KMS-11 (cell line): ENCODE results near the gene KIAA2012.

Experiments used
- H2AFZ ChIP-seq: fragments of 200-600 bp; sonication (generic); 2 replicates; pipeline ENCODE4 v1.6.1; 2016; ENCODE audit warnings: antibody characterized with exemption, mixed run types, low read depth
- H3K27ac ChIP-seq: fragments of 200-600 bp; sonication (generic); 2 replicates; pipeline ENCODE4 v1.6.1; 2016; ENCODE audit warnings: mild to moderate bottlenecking, mixed run types
- H3K27me3 ChIP-seq: fragments of 200-600 bp; sonication (generic); 2 replicates; pipeline ENCODE4 v1.6.1; 2017; ENCODE audit warnings: mild to moderate bottlenecking, low read depth, mixed run types, moderate library complexity; ENCODE audit not compliant: insufficient read depth
- H3K36me3 ChIP-seq: fragments of 200-600 bp; sonication (generic); 2 replicates; pipeline ENCODE4 v1.6.1; 2017; ENCODE audit warnings: mild to moderate bottlenecking, mixed run types; ENCODE audit not compliant: insufficient read depth
- H3K4me1 ChIP-seq: fragments of 200-600 bp; sonication (generic); 2 replicates; pipeline ENCODE4 v1.6.1; 2016; ENCODE audit warnings: mild to moderate bottlenecking, low read depth, mixed run types; ENCODE audit not compliant: poor library complexity, severe bottlenecking
- H3K4me2 ChIP-seq: fragments of 200-600 bp; sonication (generic); 2 replicates; pipeline ENCODE4 v1.7.0; 2016; ENCODE audit warnings: mild to moderate bottlenecking, mixed run types
- H3K4me3 ChIP-seq: fragments of 200-600 bp; sonication (generic); IDR thresholded peaks from 2 replicates; pipeline ENCODE4 v1.6.1; 2017; ENCODE audit warnings: low read depth, low read length, mixed read lengths; ENCODE audit not compliant: insufficient read depth
- H3K79me2 ChIP-seq: fragments of 200-600 bp; sonication (generic); 2 replicates; pipeline ENCODE4 v1.6.1; 2016; ENCODE audit warnings: low read depth, mixed run types; ENCODE audit not compliant: insufficient read depth
- H3K9ac ChIP-seq: fragments of 200-600 bp; sonication (generic); 2 replicates; pipeline ENCODE4 v1.6.1; 2016; ENCODE audit warnings: mild to moderate bottlenecking, mixed run types
- H4K20me1 ChIP-seq: fragments of 200-600 bp; sonication (generic); 2 replicates; pipeline ENCODE4 v1.6.1; 2016; ENCODE audit warnings: mild to moderate bottlenecking, mixed run types; ENCODE audit not compliant: insufficient read depth
- CTCF ChIP-seq: fragments of 200-600 bp; sonication (generic); conservative IDR thresholded peaks from 2 replicates; pipeline ENCODE4 v1.6.1; 2017; ENCODE audit warnings: low read depth, mild to moderate bottlenecking, antibody characterized with exemption, low read length, moderate library complexity, mixed read lengths

The KIAA2012 gene

GRCh38 chr2:202109737-202110184 lies 36.7 kb downstream of the KIAA2012 start:
- Histone ChIP-seq H3K27ac (no peak overlapping the region), H3K9ac (no peak overlapping the region), H3K27me3 (no peaks in the 10 kb centered on the region), H4K20me1 (no peaks in the 10 kb centered on the region), H3K4me2 (no peak overlapping the region), H3K4me1 (no peaks in the 10 kb centered on the region), H3K79me2 (no peaks in the 10 kb centered on the region), H3K36me3 (no peaks in the 10 kb centered on the region), H2AFZ (no peak overlapping the region), H3K4me3 (no peak overlapping the region)
- no peak for TF ChIP-seq CTCF

- Histone ChIP-seq H4K20me1 (no peaks in the 10 kb centered on the region), H3K27ac (no peak overlapping the region), H3K4me2 (no peak overlapping the region), H3K4me3 (no peak overlapping the region), H3K4me1 (no peaks in the 10 kb centered on the region), H3K27me3 (no peaks in the 10 kb centered on the region), H2AFZ (no peak overlapping the region), H3K9ac (no peak overlapping the region), H3K36me3 (no peaks in the 10 kb centered on the region), H3K79me2 (no peaks in the 10 kb centered on the region)
- TF ChIP-seq CTCF, result no peak
Measured at GRCh38 chr2:202110491-202110890, 37.4 kb downstream of the KIAA2012 start.

- H3K4me2 ChIP-seq, result no peak overlapping the region
- no peaks in the 10 kb centered on the region for H3K79me2 ChIP-seq
- H3K9ac ChIP-seq, result no peak overlapping the region
- no peak for TF ChIP-seq CTCF
- no peaks in the 10 kb centered on the region for H3K27me3 ChIP-seq
- no peaks in the 10 kb centered on the region for H3K36me3 ChIP-seq
- H2AFZ ChIP-seq, result no peak overlapping the region
- H4K20me1 ChIP-seq, result no peaks in the 10 kb centered on the region
- H3K4me1 ChIP-seq, result no peaks in the 10 kb centered on the region
- no peak overlapping the region for H3K27ac ChIP-seq
- no peak overlapping the region for H3K4me3 ChIP-seq
Measured at GRCh38 chr2:202112041-202112440, 39.0 kb downstream of the KIAA2012 start.

- TF ChIP-seq CTCF, result no peak
- Histone ChIP-seq H3K27me3 (no peaks in the 10 kb centered on the region), H3K4me2 (no peak overlapping the region), H3K9ac (no peak overlapping the region), H3K4me1 (no peaks in the 10 kb centered on the region), H3K36me3 (no peaks in the 10 kb centered on the region), H2AFZ (no peak overlapping the region), H3K27ac (no peak overlapping the region), H3K4me3 (no peak overlapping the region), H4K20me1 (no peaks in the 10 kb centered on the region), H3K79me2 (no peaks in the 10 kb centered on the region)
Measured at GRCh38 chr2:202113571-202114142, 40.6 kb downstream of the KIAA2012 start.
